NCI-H187 treated with DMSO at 0.1 percent for 48 hours (cell line): ENCODE measurements around the gene P4HA2.

Experiments used
- DNase-seq: peaks from one replicate; lab custom pipeline; 2025; lab: John Stamatoyannopoulos, UW

The P4HA2 gene

GRCh38 chr5:132223861-132224260 lies 3.8 kb downstream of the P4HA2 start:
- DNase-seq = no peak

GRCh38 chr5:132222649-132223038 lies 5.0 kb downstream of the P4HA2 start:
- no peak for DNase-seq

- no peak for DNase-seq
Observed at GRCh38 chr5:132221781-132222648, 5.6 kb downstream of the P4HA2 start.

DNA sequence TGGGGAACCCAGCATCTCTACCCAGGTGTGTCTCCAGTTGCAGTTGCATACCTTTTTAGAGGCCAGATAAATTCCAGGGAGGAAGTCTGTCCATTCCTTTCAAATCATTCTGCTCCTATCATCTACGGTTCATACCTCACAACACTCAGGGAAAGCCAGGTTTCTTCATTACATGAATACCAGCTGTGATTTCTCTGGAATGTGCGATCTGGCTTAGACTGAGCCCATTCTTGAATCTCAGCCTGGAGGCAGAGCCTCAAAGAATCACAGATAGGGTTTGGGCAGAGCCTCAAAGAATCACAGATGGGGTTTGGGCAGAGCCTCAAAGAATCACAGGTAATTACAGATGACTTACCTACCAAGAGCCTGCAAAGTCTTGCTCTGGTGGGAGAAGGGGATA lies 7.2 kb downstream of the P4HA2 start:
- no peak for DNase-seq

DNA sequence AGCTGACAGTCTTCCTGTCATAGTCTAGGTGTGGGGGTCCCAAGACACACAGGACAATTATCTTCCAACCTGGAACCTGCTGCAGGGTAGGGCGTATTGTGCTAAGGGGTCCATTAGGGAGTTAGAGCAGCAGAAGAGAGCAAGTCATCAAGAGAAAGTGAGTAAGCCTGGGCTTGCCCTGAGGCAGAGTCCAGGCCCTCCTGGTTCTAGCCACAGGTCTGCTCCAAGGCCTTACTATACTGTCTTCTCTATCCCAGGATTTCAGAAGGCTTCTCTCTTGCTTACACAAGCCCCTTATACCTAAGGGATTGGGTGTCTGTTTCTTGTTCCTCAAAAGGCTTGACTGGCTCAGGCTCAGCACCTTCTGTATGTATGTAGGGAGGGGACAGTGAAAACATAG lies 7.7 kb downstream of the P4HA2 start:
- no peak for DNase-seq

DNA sequence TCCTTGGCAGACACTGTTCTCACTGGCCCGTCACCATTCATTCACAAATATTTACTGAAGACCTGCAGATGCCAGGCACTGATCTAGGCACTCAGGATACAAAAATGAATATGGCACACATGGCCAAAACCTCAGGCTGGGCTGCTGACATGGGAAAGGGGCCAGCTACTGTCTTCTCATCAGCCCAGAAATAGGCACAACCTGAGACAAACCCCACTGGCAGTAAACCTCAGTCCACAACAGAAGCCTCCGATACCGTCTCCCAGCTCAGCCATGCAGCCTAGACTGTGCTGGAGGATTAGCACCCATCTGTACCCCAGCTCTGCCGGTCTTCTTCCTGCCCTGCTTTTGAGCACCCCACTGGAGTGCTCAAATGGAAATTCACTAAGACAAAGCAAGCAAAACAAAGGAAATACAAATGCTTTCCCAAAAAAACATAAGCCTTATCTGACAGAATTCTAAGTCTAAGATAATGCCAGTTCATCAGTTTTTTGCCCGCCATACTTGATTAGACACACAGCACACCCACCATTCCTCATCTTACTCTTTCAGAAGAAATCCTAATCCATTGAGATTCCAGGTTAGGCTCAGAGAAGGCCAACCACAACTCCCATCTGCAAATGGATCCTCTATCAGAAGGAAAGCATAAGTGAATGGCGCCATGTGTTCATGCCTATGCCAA lies 8.2 kb downstream of the P4HA2 start:
- DNase-seq = no peak

DNA sequence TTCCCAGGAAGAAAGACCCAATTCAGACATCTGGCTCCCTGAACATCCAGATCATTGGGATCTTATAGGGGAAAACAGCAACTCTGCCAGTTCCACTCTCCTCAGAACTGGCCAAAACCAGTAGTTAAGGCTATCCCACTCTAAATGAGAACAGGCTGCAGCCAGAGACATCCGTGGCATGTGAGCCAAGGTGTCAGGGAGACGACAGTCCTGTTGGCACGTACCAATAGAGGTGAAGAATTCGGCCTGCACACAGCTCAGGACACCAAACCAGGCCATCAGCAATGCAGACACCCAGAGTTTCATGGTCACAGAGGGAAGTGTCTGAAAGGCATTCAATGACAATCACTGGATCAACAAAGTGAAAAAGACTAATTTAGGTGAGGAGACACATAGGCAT lies 9.3 kb downstream of the P4HA2 start:
- no peak for DNase-seq

DNA sequence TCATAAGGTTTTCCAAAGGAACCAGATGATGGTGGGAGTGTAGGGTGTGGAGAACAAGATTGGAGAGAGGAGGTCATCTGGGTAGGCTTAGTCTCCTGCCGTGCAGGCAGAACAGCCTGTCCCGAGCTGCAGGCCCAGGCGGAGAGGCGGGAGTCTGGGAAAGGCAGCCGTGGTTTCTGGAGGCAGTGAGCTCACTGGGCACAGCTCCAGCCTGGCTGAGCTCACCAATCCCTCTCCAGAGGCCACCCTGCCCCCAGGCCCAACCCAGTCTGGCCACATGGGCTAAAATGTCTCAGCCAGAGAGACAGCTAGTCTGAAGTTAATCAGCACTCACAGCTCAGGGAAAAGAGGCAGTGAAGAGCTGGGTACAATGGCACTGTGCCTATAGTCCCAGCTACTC lies 12.3 kb downstream of the P4HA2 start:
- no peak for DNase-seq

DNA sequence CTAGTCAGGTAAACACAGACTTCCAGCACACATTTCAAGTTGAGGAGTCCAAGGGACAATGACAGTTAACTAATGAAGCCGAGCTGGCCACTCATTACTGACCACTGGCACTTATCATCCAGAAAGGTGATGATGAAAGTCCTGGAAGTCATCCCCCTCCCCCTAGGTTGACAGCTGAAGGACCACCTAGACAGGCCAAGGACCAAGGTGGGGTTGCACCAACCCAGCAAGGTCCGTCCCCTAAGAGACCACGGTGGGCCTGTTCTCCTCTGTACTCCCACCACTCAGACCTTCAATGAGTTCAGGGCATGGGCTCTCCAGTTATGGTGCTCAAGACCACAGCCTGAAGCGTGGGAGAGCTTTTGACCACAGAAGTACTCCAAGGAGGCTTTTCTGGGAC lies 13.2 kb downstream of the P4HA2 start:
- DNase-seq = no peak

DNA sequence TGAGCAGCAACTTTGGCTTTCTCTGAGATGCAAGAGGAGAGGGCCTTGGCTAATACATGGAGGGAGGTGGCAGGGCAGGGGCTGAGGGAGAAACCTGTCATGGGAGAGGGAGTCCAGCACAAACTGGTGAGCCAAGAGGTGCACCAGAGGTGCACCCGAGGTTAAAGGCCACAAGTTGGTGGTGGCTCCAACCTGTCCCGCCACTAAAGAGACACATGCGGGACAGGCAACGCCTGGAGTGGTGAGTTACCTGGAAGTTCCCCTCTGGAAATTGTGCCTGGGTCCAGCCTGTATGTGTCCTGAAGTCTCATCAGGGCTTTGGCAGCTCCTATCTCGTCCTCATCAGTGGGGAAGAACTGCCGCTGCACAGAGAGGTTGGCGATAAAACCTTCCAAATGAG lies 14.0 kb downstream of the P4HA2 start:
- DNase-seq = no peak

GRCh38 chr5:132211787-132212186 lies 15.9 kb downstream of the P4HA2 start:
- no peak for DNase-seq

GRCh38 chr5:132210944-132211343 lies 16.7 kb downstream of the P4HA2 start:
- no peak for DNase-seq

GRCh38 chr5:132209901-132210545 lies 17.6 kb downstream of the P4HA2 start:
- DNase-seq = no peak

DNA sequence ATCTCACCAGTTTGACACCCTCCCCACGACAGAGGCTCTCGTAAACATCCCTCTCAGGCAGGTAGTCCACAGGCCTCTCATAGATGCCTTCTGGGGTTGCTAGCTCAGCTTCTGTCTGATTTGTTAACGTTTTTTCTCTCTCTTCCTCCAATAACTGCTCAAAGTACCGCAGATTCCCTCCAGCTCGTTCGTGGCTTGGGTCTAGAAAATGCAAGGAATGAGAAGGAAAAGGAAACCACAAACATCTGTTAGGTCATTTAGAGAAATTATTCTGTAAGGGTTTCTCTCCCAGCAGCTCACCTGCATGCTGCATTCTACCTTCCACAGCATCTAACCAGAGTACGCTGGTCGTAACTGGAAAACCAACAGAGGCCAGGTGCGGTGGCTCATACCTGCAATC lies 18.5 kb downstream of the P4HA2 start:
- no peak for DNase-seq

- DNase-seq = no peak
Observed at GRCh38 chr5:132207778-132208177, 19.9 kb downstream of the P4HA2 start.

DNA sequence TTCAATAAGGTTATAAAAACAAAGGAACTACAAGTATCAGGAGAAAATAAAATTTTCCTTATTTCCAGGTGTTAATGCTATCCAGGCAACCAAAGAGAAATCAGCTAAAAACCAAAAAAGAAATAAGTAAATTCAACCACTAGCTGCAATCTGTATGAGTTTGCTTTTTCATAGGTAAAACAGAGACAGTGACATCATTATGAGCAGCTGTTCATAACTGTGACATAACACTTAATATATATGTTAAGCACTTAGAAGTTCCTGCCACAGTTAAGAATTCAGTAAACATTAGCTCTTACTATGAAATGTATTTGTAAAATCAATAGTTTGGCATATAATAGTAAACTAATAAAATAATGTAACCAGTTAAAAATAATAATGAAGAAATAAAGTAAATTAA lies 20.9 kb downstream of the P4HA2 start:
- DNase-seq = no peak

DNA sequence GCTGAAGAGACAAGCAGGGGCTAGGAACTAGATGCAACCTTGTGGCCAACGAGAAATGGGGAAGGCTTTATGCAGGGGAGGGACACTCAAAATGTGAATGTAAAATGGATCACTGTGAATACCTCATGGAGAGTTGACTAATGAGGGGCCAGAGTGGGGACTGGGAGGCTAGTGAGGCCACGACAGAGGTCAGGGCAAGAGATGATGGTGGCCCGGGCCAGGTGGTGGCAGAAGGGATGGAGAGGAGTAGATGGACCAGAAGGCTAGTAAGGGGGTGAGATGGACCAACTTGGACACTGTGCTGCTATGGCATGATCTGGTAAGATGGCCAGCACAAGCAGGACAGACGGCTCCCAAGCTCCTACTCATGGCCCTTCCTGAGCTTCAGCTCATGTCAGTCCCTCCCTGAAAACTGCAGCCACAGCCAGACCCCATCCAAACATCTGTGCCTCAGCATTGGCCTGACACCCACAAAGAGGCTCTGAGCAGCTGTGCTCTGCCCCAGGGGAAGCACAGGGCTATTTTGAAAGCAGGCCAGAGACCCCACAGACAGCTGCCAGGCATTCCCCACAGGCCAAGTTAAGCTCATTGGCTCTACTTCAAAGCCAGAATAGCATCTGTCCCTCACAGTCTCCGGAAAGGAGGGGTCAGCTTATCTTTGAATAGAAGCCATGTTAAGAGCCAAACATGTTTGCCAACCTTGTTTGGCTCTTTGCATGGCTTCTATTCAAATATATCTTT lies 22.1 kb downstream of the P4HA2 start:
- no peak for DNase-seq

DNA sequence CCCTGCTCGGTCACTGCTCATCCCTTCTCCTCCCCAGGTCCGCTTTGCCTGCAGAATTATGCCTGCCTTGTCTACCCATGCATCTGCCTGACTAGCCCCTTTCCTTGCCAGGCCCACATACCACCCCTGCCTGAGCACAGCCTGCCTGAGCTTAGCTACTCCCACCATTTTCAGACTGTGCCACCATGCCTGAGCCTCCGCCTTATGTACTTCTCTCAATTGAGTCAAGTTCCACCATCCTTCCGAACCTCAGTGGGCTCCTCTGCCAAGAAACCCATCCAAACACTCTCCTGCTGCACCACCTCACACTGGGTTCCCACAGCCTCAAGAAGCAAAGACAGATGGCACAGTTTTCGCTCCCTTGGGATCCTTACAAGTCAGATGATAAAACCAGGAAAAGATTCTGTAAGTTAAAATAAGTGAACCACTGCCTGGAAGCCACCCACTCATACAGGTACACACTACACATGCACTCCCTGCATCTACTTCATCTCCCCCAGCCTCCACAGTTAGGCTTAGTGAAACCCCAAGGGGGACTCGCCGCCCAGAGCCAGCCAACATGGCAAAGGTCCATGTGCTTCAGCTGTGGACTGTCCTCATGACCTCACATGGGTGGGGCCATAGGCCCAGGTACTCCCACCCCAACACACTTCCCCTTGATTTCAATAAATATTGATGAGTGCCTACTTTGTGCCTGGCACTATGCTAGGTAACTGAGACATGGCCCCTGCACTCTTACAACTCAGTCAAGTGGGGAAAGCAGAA lies 23.1 kb downstream of the P4HA2 start:
- DNase-seq = no peak

- DNase-seq = no peak
Observed at GRCh38 chr5:132203916-132204315, 23.7 kb downstream of the P4HA2 start.

DNA sequence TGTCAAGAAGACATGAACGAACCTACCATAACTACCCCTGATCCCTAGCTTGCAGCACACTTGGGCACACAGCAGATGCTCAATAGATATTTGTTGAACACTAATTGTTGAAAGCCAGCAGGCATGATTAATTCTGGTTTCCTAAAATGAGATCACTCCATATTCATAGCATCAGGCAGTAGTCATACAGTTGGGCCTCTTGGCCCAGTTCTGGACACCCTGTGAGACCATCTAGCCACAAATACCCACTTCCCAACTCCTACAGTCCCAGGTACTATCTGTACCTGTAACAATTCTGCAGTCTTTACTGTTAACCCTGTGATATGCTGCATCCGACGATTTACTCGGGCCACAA lies 24.2 kb downstream of the P4HA2 start:
- no peak for DNase-seq

GRCh38 chr5:132202711-132203463 lies 24.8 kb downstream of the P4HA2 start:
- DNase-seq = no peak
